ENCODE measurements around the gene KRT16.

KRT16 gene

DNA sequence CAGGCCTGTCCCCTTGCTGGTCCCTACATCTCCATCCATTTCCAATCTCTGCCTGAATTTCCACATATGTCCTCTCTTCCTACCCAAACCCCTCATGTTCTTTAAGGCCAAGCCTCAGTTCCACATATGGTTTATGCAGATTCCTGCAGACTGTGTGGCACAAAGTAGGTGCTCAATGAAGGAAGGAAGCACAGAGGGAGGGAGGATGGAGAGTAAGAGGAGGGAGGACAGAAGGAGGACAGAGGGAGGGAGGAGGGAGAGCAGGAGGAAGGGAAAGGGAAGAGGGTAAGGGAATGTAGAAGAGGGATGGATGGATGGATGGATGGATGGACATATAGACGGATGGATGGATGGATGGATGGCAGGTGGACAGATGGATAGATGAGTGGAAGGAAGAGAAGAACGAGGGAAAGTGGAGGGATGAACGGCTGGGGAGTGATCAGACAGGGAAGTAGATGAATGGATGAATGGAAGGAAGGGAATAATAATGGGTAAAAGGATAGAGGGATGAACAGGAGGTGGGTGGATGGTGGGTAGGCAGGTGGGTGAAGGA is 18.1 kb downstream of the KRT16 start:
- Histone ChIP-seq H3K27me3 (ENCODE audit: control insufficient read depth in 1 of 2, insufficient read depth in 1 of 2, low read length in 2 of 2) (peaks cover 42 to 59% of the 10 kb centered on the region in 2 experiments), H2BK12ac (ENCODE audit: low read length in 2 of 2) (no peak overlapping the region), H3K4me3 (ENCODE audit: insufficient read depth in 1 of 2, low read depth in 1 of 2, low read length in 2 of 2) (no peak overlapping the region), H4K8ac (ENCODE audit: low read length) (no peak overlapping the region), H3K4me1 (ENCODE audit: control insufficient read depth, insufficient read depth, low read depth, low read length) (no peaks in the 10 kb centered on the region), H2BK120ac (ENCODE audit: low read depth, low read length) (no peak overlapping the region), H3K4ac (ENCODE audit: low read depth in 1 of 2, low read length in 2 of 2) (no peak overlapping the region), H4K91ac (ENCODE audit: low read length) (no peak overlapping the region), H2BK15ac (ENCODE audit: low read depth, poor library complexity, severe bottlenecking) (no peak overlapping the region), H3K9ac (ENCODE audit: low read length) (no peak overlapping the region), H3K18ac (ENCODE audit: low read depth in 1 of 2, low read length in 2 of 2) (no peak overlapping the region), H2AFZ (ENCODE audit: low read depth, low read length) (no peak overlapping the region), H3K36me3 (ENCODE audit: control insufficient read depth in 1 of 2, insufficient read depth in 2 of 2, low read depth in 1 of 2, low read length in 2 of 2) (no peaks in the 10 kb centered on the region), H2BK5ac (ENCODE audit: low read depth, low read length, poor library complexity, severe bottlenecking) (no peak overlapping the region), H3K27ac (ENCODE audit: low read length, poor library complexity, severe bottlenecking) (no peak overlapping the region), H3K9me3 (ENCODE audit: control insufficient read depth, low read length) (no peaks in the 10 kb centered on the region), H3K14ac (ENCODE audit: low read length in 2 of 2) (no peak overlapping the region), H3K4me2 (ENCODE audit: low read length, poor library complexity, severe bottlenecking) (no peak overlapping the region), H2AK5ac (ENCODE audit: low read length, severe bottlenecking) (no peak overlapping the region), H3K79me1 (replicated peaks; ENCODE audit: low read length, poor library complexity, severe bottlenecking) (no peaks in the 10 kb centered on the region), H3K23ac (ENCODE audit: low read length in 2 of 2) (no peak overlapping the region)
- WGBS, result 53% methylated on average over 3 of the region's 3 CpGs
- no peak for DNase-seq

DNA sequence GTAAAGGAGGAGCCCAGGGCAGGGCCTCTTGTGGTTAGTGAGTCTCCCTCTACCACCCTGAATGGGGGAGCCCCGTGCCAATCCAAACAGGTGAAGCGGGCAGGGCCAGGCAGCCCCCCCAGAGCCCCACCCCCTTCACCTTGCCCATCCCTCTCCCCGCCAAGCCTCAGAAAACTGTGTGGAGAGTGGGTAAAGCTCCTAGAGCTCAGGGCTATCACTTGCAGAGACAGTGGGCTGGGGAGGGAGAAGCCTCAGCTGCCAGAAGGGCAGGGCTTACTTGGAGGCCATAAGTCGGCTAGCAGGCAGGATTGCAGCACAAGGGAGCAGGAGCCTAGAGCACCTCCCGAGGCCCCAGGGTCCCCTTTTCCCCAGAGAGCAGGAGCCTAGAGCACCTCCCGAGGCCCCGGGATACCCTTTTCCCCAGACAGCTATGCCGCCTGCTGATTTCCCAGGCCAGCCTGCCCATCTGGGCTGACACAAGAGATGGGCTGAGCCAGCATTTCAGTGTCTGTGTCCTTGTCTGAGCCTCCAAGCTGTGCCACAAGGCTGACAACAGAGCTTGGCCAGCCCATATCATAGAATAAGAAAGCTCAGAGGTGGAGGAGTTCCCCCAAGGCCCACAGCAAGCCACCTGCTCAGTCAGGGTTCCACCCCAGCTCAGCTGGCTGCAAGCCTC is 19.1 kb downstream of the KRT16 start:
- Histone ChIP-seq H3K4ac (ENCODE audit: low read depth in 1 of 2, low read length in 2 of 2) (no peak overlapping the region), H3K4me1 (ENCODE audit: control insufficient read depth, insufficient read depth, low read depth, low read length) (no peaks in the 10 kb centered on the region), H3K27ac (ENCODE audit: low read length, poor library complexity, severe bottlenecking) (no peak overlapping the region), H3K27me3 (ENCODE audit: control insufficient read depth in 1 of 2, insufficient read depth in 1 of 2, low read length in 2 of 2) (peaks cover 45 to 62% of the 10 kb centered on the region in 2 experiments), H3K79me1 (replicated peaks; ENCODE audit: low read length, poor library complexity, severe bottlenecking) (no peaks in the 10 kb centered on the region), H3K9ac (ENCODE audit: low read length) (no peak overlapping the region), H3K18ac (ENCODE audit: low read depth in 1 of 2, low read length in 2 of 2) (no peak overlapping the region), H3K14ac (ENCODE audit: low read length in 2 of 2) (no peak overlapping the region), H2AK5ac (ENCODE audit: low read length, severe bottlenecking) (no peak overlapping the region), H4K8ac (ENCODE audit: low read length) (no peak overlapping the region), H3K36me3 (ENCODE audit: control insufficient read depth in 1 of 2, insufficient read depth in 2 of 2, low read depth in 1 of 2, low read length in 2 of 2) (no peaks in the 10 kb centered on the region), H3K9me3 (ENCODE audit: control insufficient read depth, low read length) (no peaks in the 10 kb centered on the region), H2BK5ac (ENCODE audit: low read depth, low read length, poor library complexity, severe bottlenecking) (no peak overlapping the region), H4K91ac (ENCODE audit: low read length) (no peak overlapping the region), H2BK12ac (ENCODE audit: low read length in 2 of 2) (no peak overlapping the region), H2AFZ (ENCODE audit: low read depth, low read length) (no peak overlapping the region), H3K23ac (ENCODE audit: low read length in 2 of 2) (no peak overlapping the region), H3K4me2 (ENCODE audit: low read length, poor library complexity, severe bottlenecking) (no peak overlapping the region), H3K4me3 (ENCODE audit: insufficient read depth in 1 of 2, low read depth in 1 of 2, low read length in 2 of 2) (no peak overlapping the region), H2BK15ac (ENCODE audit: low read depth, poor library complexity, severe bottlenecking) (no peak overlapping the region), H2BK120ac (ENCODE audit: low read depth, low read length) (no peak overlapping the region)
- no peak for DNase-seq
- WGBS, result 78% methylated on average over 6 of the region's 8 CpGs

GRCh38 chr17:41592601-41593305 is 19.8 kb downstream of the KRT16 start:
- Histone ChIP-seq H4K91ac (ENCODE audit: low read length) (no peak overlapping the region), H2AK5ac (ENCODE audit: low read length, severe bottlenecking) (no peak overlapping the region), H3K14ac (ENCODE audit: low read length in 2 of 2) (no peak overlapping the region), H3K9me3 (ENCODE audit: control insufficient read depth, low read length) (no peaks in the 10 kb centered on the region), H3K4me2 (ENCODE audit: low read length, poor library complexity, severe bottlenecking) (no peak overlapping the region), H3K23ac (ENCODE audit: low read length in 2 of 2) (no peak overlapping the region), H4K8ac (ENCODE audit: low read length) (no peak overlapping the region), H3K4ac (ENCODE audit: low read depth in 1 of 2, low read length in 2 of 2) (no peak overlapping the region), H3K36me3 (ENCODE audit: control insufficient read depth in 1 of 2, insufficient read depth in 2 of 2, low read depth in 1 of 2, low read length in 2 of 2) (no peaks in the 10 kb centered on the region), H2BK12ac (ENCODE audit: low read length in 2 of 2) (no peak overlapping the region), H3K9ac (ENCODE audit: low read length) (no peak overlapping the region), H2BK120ac (ENCODE audit: low read depth, low read length) (no peak overlapping the region), H2BK5ac (ENCODE audit: low read depth, low read length, poor library complexity, severe bottlenecking) (no peak overlapping the region), H3K27me3 (ENCODE audit: control insufficient read depth in 1 of 2, insufficient read depth in 1 of 2, low read length in 2 of 2) (peaks cover 48 to 62% of the 10 kb centered on the region in 2 experiments), H3K4me3 (ENCODE audit: insufficient read depth in 1 of 2, low read depth in 1 of 2, low read length in 2 of 2) (no peak overlapping the region), H3K27ac (ENCODE audit: low read length, poor library complexity, severe bottlenecking) (no peak overlapping the region), H2BK15ac (ENCODE audit: low read depth, poor library complexity, severe bottlenecking) (no peak overlapping the region), H3K18ac (ENCODE audit: low read depth in 1 of 2, low read length in 2 of 2) (no peak overlapping the region), H3K79me1 (replicated peaks; ENCODE audit: low read length, poor library complexity, severe bottlenecking) (no peaks in the 10 kb centered on the region), H2AFZ (ENCODE audit: low read depth, low read length) (no peak overlapping the region), H3K4me1 (ENCODE audit: control insufficient read depth, insufficient read depth, low read depth, low read length) (no peaks in the 10 kb centered on the region)
- WGBS, result 90% methylated on average over 9 of the region's 12 CpGs
- no peak for DNase-seq

GRCh38 chr17:41589301-41589700 is 23.3 kb downstream of the KRT16 start:
- no peak overlapping the region for H3K27ac ChIP-seq (ENCODE audit: low read length, poor library complexity, severe bottlenecking)
- WGBS, result 83% methylated on average over 3 of the region's 3 CpGs
- no peak overlapping the region for H2AK5ac ChIP-seq (ENCODE audit: low read length, severe bottlenecking)
- no peak overlapping the region for H3K9ac ChIP-seq (ENCODE audit: low read length)
- H4K91ac ChIP-seq (ENCODE audit: low read length), result no peak overlapping the region
- no peak overlapping the region for H2BK5ac ChIP-seq (ENCODE audit: low read depth, low read length, poor library complexity, severe bottlenecking)
- H3K4ac ChIP-seq (ENCODE audit: low read depth in 1 of 2, low read length in 2 of 2), result no peak overlapping the region
- no peak overlapping the region for H3K4me2 ChIP-seq (ENCODE audit: low read length, poor library complexity, severe bottlenecking)
- H3K18ac ChIP-seq (ENCODE audit: low read depth in 1 of 2, low read length in 2 of 2), result no peak overlapping the region
- H3K36me3 ChIP-seq (ENCODE audit: control insufficient read depth in 1 of 2, insufficient read depth in 2 of 2, low read depth in 1 of 2, low read length in 2 of 2), result no peaks in the 10 kb centered on the region
- no peak overlapping the region for H2AFZ ChIP-seq (ENCODE audit: low read depth, low read length)
- H4K8ac ChIP-seq (ENCODE audit: low read length), result no peak overlapping the region
- no peaks in the 10 kb centered on the region for H3K4me1 ChIP-seq (ENCODE audit: control insufficient read depth, insufficient read depth, low read depth, low read length)
- no peak overlapping the region for H2BK15ac ChIP-seq (ENCODE audit: low read depth, poor library complexity, severe bottlenecking)
- H3K14ac ChIP-seq (ENCODE audit: low read length in 2 of 2), result no peak overlapping the region
- peaks cover 48 to 60% of the 10 kb centered on the region in 2 experiments for H3K27me3 ChIP-seq (ENCODE audit: control insufficient read depth in 1 of 2, insufficient read depth in 1 of 2, low read length in 2 of 2)
- H3K23ac ChIP-seq (ENCODE audit: low read length in 2 of 2), result no peak overlapping the region
- no peaks in the 10 kb centered on the region for H3K79me1 ChIP-seq (replicated peaks; ENCODE audit: low read length, poor library complexity, severe bottlenecking)
- no peaks in the 10 kb centered on the region for H3K9me3 ChIP-seq (ENCODE audit: control insufficient read depth, low read length)
- H2BK120ac ChIP-seq (ENCODE audit: low read depth, low read length), result no peak overlapping the region
- no peak overlapping the region for H2BK12ac ChIP-seq (ENCODE audit: low read length in 2 of 2)
- DNase-seq, result no peak
- no peak overlapping the region for H3K4me3 ChIP-seq (ENCODE audit: insufficient read depth in 1 of 2, low read depth in 1 of 2, low read length in 2 of 2)
